ENCODE measurements around the gene PRKCB.

DNA sequence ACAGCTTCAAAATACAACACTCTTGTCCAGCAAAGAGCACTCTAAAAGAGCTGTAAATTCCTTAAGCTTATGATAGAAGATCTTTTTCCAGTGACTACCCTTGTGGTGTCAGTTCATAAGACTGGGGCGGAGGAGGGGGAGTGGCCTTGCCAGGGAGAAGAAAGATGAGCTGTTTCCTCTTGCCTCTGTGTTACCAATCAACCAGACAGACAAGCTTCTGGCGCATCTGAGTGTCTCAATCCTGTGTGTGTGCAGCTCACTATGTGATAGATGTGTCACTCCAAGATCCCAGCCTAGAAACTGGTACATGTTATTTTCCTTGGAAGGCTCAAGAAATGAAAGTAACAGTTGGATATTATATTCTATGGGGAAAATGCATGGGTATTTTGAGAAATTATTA, 253.0 kb downstream of the PRKCB start:
- no peak for TF ChIP-seq CTCF (IDR thresholded peaks at IDR 0.05)
- no peak for TF ChIP-seq POLR2A (IDR thresholded peaks at IDR 0.05)
- TF ChIP-seq POLR2AphosphoS5 (IDR thresholded peaks at IDR 0.05), result no peak
- TF ChIP-seq EP300 (IDR thresholded peaks at IDR 0.05), result no peak

Data from gastroesophageal sphincter (tissue), 3 donors.